Activated CD8-positive, alpha-beta T cell treated with anti-CD3 and anti-CD28 coated beads, Interleukin-2, amount 10 ng/mL, durations not matched to agents 7 days and 5 days (primary cell): ENCODE results near the gene NKRF. TPM values are rescaled to one million over a fixed set of nuclear protein-coding genes. Genes with fewer than 3 reads are reported as not detected.
A peak's percentile ranks its signal among the peaks of the same experiment; 100 is the strongest.

Source experiments
- ATAC-seq: fragments of 150-1000 bp; cut with Tn5 transposase; one replicate; pipeline ENCODE4 v1.10.0; 2021; ENCODE audit warnings: moderate library complexity
- CTCF ChIA-PET: fragments of 350-600 bp; sonication (Branson Sonifier 250); formaldehyde crosslinking; loops from one replicate; lab custom pipeline; 2021; ENCODE audit warnings: antibody characterized with exemption; lab: Charles Lee
- POLR2A ChIA-PET: fragments of 350-600 bp; sonication (Branson Sonifier 250); formaldehyde crosslinking; loops from one replicate; lab custom pipeline; 2021; ENCODE audit warnings: antibody characterized with exemption; lab: Charles Lee
- DNase-seq: peaks from one replicate; pipeline ENCODE4 v3.0.0-alpha.2; 2020
- H3K27ac Mint-ChIP-seq: one replicate; pipeline ENCODE4 v1.8.0; 2021; ENCODE audit warnings: mild to moderate bottlenecking, mixed read lengths
- H3K27me3 Mint-ChIP-seq: one replicate; pipeline ENCODE4 v1.8.0; 2021; ENCODE audit warnings: low read depth, mixed read lengths
- H3K36me3 Mint-ChIP-seq: one replicate; pipeline ENCODE4 v1.8.0; 2021; ENCODE audit warnings: low read depth, mixed read lengths
- H3K4me1 Mint-ChIP-seq: one replicate; pipeline ENCODE4 v1.8.0; 2021; ENCODE audit warnings: low read depth, mixed read lengths
- H3K4me3 Mint-ChIP-seq: one replicate; pipeline ENCODE4 v1.8.0; 2021; ENCODE audit warnings: mild to moderate bottlenecking, mixed read lengths
- H3K9me3 Mint-ChIP-seq: one replicate; pipeline ENCODE4 v1.8.0; 2022; ENCODE audit warnings: mixed read lengths; ENCODE audit not compliant: insufficient read depth
- total RNA-seq, 2 experiments: library from RNA; stranded (reverse); gene quantifications; one replicate each; pipeline ENCODE4 v1.2.3, GENCODE V29; 2021

The NKRF gene
- total RNA-seq, 2 experiments from 2014 or later: 16.3 to 18.4 TPM

DNA sequence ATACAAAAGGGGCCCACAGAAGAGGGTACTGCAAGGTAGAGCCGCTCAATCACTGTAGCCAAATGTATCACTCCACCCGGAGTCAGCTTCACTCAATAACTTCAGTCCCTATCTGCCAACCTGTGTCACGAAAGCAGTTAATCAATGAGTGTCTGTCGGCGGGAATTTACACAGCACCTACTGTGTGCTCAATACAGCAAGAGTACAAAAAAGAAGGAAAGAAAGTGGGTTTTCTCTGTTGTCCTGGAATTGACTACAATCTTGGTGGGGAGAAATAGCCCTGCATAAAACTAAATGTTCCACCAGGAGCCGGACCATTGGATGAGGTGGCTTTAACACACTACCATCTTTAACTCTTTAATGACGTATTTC, 780 bp upstream of the NKRF start:
- POLR2A ChIA-PET: interaction anchor here (0.6 to 1.8 kb wide), 6 partner anchors 10 to 184 kb away, joined by 3 to 12 read pairs (median 4); partner anchors contain the start of genes RPL39 and SEPTIN6
- DNase-seq (no peak), ATAC-seq (no peak)
- Mint-ChIP-seq H3K36me3 (peaks cover 9% of the 10 kb centered on the region), H3K4me1 (peaks cover 25% of the 10 kb centered on the region), H3K27me3 (no peaks in the 10 kb centered on the region), H3K27ac (peak overlapping the region; percentile 95), H3K4me3 (peak overlapping the region; percentile 91), H3K9me3 (no peaks in the 10 kb centered on the region)
- CTCF ChIA-PET: interaction anchor here (1.3 kb wide), 1 partner anchor 147 kb away, joined by 3 read pairs; no protein-coding TSS in a partner anchor

- H3K36me3 Mint-ChIP-seq: peaks cover 12% of the 10 kb centered on the region
- DNase-seq (peak; percentile 57), ATAC-seq (peak; percentile 73)
- H3K9me3 Mint-ChIP-seq: no peaks in the 10 kb centered on the region
- CTCF ChIA-PET: interaction anchor here (0.7 to 1.5 kb wide), 3 partner anchors 148 to 185 kb away, joined by 3 to 5 read pairs (median 4); partner anchors contain the start of genes RPL39 and SOWAHD
- POLR2A ChIA-PET: interaction anchor here (0.6 to 1.9 kb wide), 10 partner anchors 11 to 265 kb away, joined by 3 to 16 read pairs (median 5); partner anchors contain the start of genes RPL39, SEPTIN6 and UBE2A
- peaks cover 28% of the 10 kb centered on the region for H3K4me1 Mint-ChIP-seq
- H3K27me3 Mint-ChIP-seq: no peaks in the 10 kb centered on the region
- H3K27ac Mint-ChIP-seq: peak overlapping the region; percentile 95
- H3K4me3 Mint-ChIP-seq: peak overlapping the region; percentile 91
Observed at GRCh38 chrX:119605464-119606279, 552 bp downstream of the NKRF start.

DNA sequence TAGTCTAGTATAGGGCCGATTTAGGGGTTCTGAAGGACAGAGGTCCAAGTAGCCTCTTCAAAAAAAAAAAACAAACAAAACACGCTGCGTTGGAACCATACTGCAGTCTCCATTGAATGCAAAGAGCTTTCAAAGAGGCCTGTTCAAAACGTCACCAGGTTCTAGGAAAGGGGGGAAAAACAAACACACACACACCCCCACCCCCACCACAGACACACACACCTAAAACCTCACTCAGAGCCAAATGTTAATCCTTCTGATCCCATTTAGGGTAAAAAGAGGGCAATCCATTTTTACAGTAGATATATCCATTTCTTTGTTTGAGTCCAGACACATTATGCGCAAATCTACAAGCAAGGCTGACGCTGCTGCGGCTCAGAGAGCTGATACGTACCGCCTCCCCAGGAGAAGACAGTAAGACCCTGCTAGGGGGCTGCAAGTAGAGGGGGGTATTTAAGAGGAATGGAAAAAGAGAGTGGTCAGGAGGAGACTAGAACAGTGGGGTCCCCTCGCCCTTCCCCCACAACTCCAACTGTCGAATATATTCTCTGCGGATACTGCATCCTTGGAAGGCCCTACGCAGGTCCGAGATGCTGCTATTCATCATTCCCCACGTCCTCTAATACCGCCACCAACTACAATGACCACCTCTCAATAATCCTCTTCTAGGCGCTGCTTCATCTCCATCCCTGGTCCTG, 1.3 kb downstream of the NKRF start:
- Mint-ChIP-seq H3K27me3 (no peaks in the 10 kb centered on the region), H3K4me1 (peaks cover 28% of the 10 kb centered on the region), H3K4me3 (peak overlapping the region; percentile 91), H3K36me3 (peaks cover 12% of the 10 kb centered on the region), H3K9me3 (no peaks in the 10 kb centered on the region), H3K27ac (peak overlapping the region; percentile 93)
- ChIA-PET CTCF (interaction anchor here (1.5 kb wide), 1 partner anchor 186 kb away, joined by 5 read pairs; the partner anchor contains the start of gene RPL39), POLR2A (interaction anchor here (1.3 to 1.9 kb wide), 6 partner anchors 12 to 266 kb away, joined by 3 to 16 read pairs (median 5); partner anchors contain the start of genes SEPTIN6 and UBE2A)
- no peak for DNase-seq
- ATAC-seq: no peak

- Mint-ChIP-seq H3K36me3 (peaks cover 18% of the 10 kb centered on the region), H3K4me3 (no peak overlapping the region), H3K9me3 (no peaks in the 10 kb centered on the region), H3K27ac (no peak overlapping the region), H3K4me1 (peaks cover 30% of the 10 kb centered on the region), H3K27me3 (no peaks in the 10 kb centered on the region)
- DNase-seq (no peak), ATAC-seq (no peak)
- POLR2A ChIA-PET: interaction anchor here (1.2 kb wide), 1 partner anchor 90 kb away, joined by 3 read pairs; the partner anchor contains the start of gene SEPTIN6
- CTCF ChIA-PET: interaction anchor here (1.2 kb wide), 2 partner anchors 87 to 124 kb away, joined by 3 to 4 read pairs; no protein-coding TSS in a partner anchor
Observed at GRCh38 chrX:119602701-119603255, 3.4 kb downstream of the NKRF start.

DNA sequence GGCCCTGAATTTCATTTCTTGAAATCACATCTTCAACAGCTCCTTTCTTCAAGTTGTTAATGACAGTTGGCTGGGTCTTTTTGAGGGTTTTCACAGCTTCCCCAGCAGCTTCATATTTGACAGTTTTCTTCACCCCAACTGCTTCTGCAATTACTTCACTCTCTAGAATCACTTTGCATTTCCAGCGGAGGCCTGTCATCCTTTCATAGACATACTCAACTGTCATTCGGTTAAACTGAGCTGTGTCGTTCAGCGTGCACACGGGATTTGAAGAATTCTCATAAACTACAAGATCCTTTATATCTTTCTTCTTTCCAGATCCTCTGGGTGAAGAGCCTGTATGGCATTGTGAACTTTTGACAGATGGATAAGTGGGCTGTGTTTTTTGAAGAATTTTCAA, 16.4 kb downstream of the NKRF start:
- DNase-seq (no peak), ATAC-seq (no peak)
- ChIA-PET POLR2A (no interaction called here), CTCF (interaction anchor here (1.3 kb wide), 1 partner anchor 169 kb away, joined by 3 read pairs; no protein-coding TSS in a partner anchor)
- no peak overlapping the region for H3K27ac Mint-ChIP-seq
- H3K27me3 Mint-ChIP-seq: no peaks in the 10 kb centered on the region
- no peaks in the 10 kb centered on the region for H3K9me3 Mint-ChIP-seq
- H3K4me3 Mint-ChIP-seq: no peak overlapping the region
- peaks cover 35% of the 10 kb centered on the region for H3K36me3 Mint-ChIP-seq
- H3K4me1 Mint-ChIP-seq: peaks cover 8% of the 10 kb centered on the region

DNA sequence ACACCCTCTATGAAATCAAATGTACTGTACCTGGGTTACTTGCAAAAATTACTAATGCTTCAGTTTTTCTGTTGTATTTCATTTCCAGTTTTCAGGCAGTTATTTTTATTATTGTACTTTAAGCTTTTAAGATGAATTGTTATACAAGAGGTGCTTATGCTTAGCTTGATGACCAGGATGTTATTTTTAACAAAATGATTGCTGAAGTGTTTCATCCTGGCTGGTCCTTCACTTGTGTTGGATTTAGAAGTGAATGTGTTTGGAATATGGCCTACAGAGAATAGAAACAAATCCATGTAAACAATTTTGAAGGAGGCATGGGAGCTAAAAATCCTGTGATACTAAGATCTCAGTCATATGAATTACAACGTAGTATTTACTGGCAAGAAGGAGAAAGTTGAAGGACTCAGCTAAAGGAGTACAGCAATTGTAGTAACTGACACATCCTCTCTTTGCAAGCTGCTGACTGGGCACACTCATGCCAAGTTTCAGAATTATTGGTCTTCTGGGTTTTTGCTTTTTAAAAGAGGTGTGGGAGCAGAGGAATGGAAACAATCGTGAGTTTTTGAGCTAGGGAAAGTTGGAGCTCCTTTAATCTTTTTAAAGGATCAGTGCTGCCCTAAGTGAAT, 22.7 kb downstream of the NKRF start:
- H3K4me1 Mint-ChIP-seq: peaks cover 5% of the 10 kb centered on the region
- no peaks in the 10 kb centered on the region for H3K27me3 Mint-ChIP-seq
- no peak overlapping the region for H3K27ac Mint-ChIP-seq
- no peak for DNase-seq
- POLR2A ChIA-PET: interaction anchor here (0.6 to 2.0 kb wide), 4 partner anchors 9 to 109 kb away, joined by 3 to 7 read pairs (median 4); partner anchors contain the start of genes NKRF and SEPTIN6
- H3K9me3 Mint-ChIP-seq: no peaks in the 10 kb centered on the region
- peaks cover 16% of the 10 kb centered on the region for H3K36me3 Mint-ChIP-seq
- ATAC-seq: no peak
- CTCF ChIA-PET: interaction anchor here (1.2 kb wide), 1 partner anchor 67 kb away, joined by 3 read pairs; no protein-coding TSS in a partner anchor
- H3K4me3 Mint-ChIP-seq: no peak overlapping the region

- Mint-ChIP-seq H3K36me3 (peaks cover 23% of the 10 kb centered on the region), H3K27ac (no peak overlapping the region), H3K27me3 (no peaks in the 10 kb centered on the region), H3K4me1 (peaks cover 20% of the 10 kb centered on the region), H3K9me3 (no peaks in the 10 kb centered on the region), H3K4me3 (no peak overlapping the region)
- ATAC-seq (no peak), DNase-seq (no peak)
- CTCF ChIA-PET: no interaction called here
- POLR2A ChIA-PET: interaction anchor here (0.7 kb wide), 1 partner anchor 78 kb away, joined by 3 read pairs; no protein-coding TSS in a partner anchor
Observed at GRCh38 chrX:119579414-119579813, 26.8 kb downstream of the NKRF start.

- ATAC-seq: peak; percentile 90
- H3K9me3 Mint-ChIP-seq: no peaks in the 10 kb centered on the region
- ChIA-PET CTCF (interaction anchor here (1.0 to 1.9 kb wide), 5 partner anchors 9 to 184 kb away, joined by 3 to 4 read pairs (median 3); partner anchors contain the start of gene SOWAHD), POLR2A (interaction anchor here (0.6 to 2.3 kb wide), 12 partner anchors 9 to 217 kb away, joined by 3 to 16 read pairs (median 4); partner anchors contain the start of genes NKRF, RPL39, SLC25A5 and STEEP1)
- peak within 1 kb of the TSS; percentile 85 for H3K27ac Mint-ChIP-seq
- DNase-seq: peak; percentile 91
- H3K27me3 Mint-ChIP-seq: no peaks in the 10 kb centered on the region
- peaks cover 12% of the 10 kb centered on the region for H3K36me3 Mint-ChIP-seq
- H3K4me3 Mint-ChIP-seq: peak within 1 kb of the TSS; percentile 78
- H3K4me1 Mint-ChIP-seq: peaks cover 29% of the 10 kb centered on the region
Observed at GRCh38 chrX:119574394-119575266, 31.6 kb downstream of the NKRF start, which contains the start of gene UBE2A. Gene UBE2A, plus strand, starts transcription at chrX:119574563. Its CDS starts 149 bp downstream, at chrX:119574712.

DNA sequence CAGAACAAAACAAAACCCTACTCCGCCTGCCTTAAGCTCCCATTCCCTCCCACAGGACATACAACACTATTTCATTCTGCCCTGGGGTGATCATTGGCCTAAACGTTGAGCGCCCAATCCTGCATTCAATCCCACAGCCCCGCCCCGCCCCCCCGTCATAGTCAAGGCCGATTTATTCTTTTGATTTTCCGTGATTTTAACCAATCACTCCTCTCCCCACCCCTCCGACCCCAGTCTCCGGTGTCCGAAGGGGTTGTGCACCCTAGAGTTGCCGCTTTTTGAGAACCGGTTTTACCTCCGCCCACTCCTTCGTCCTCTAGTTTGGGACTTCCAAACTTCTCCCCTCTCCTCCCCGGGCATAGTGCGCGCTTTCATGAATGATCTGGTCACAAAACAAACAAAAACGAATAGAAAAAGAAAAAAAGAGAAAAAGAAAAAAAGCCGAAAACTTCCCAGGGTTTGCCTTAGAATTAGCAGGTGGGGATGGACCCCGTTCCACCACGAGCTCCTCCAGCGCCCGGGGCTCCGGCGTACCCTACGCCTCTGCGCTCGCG, 32.3 kb downstream of the NKRF start:
- ATAC-seq (peak; percentile 8), DNase-seq (no peak)
- H3K4me1 Mint-ChIP-seq: peaks cover 29% of the 10 kb centered on the region
- H3K9me3 Mint-ChIP-seq: no peaks in the 10 kb centered on the region
- ChIA-PET POLR2A (interaction anchor here (0.5 to 2.3 kb wide), 8 partner anchors 9 to 218 kb away, joined by 3 to 16 read pairs (median 4); partner anchors contain the start of genes NKRF, RPL39 and STEEP1), CTCF (interaction anchor here (1.1 to 1.9 kb wide), 4 partner anchors 8 to 185 kb away, joined by 3 to 4 read pairs (median 3); partner anchors contain the start of gene SOWAHD)
- peak overlapping the region; percentile 78 for H3K4me3 Mint-ChIP-seq
- H3K36me3 Mint-ChIP-seq: peaks cover 12% of the 10 kb centered on the region
- no peaks in the 10 kb centered on the region for H3K27me3 Mint-ChIP-seq
- peak overlapping the region; percentile 85 for H3K27ac Mint-ChIP-seq
